Activated CD4-positive, alpha-beta T cell treated with anti-CD3 and anti-CD28 coated beads, Interleukin-10, Interleukin-2, amounts not matched to agents 100 ng/mL and 50 ng/mL, durations not matched to agents 16 hours and 8 hours (primary cell): ENCODE data around the gene MBLAC1.

Experiments used
- DNase-seq: peaks from one replicate; pipeline ENCODE4 v3.0.0-alpha.2; 2020

Gene MBLAC1

DNA sequence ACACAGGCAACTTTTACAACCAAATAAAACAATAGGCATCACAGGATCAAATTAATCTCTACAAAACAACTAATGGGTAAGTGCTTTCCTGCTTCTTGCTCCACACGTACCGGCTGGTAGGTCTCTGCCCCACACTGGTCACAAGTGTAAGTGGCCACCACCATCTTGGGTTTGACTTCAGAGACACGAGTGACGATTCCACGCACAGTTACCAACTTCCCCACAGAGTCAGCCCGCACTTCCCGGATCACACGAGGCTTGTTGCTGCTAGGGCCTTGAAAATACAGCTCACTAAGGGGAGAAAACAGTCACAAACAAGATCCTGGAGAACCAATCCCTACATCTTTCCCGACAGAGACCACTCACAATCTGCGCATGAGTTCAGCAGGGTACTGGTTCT lies 27.9 kb upstream of the MBLAC1 start:
- no peak for DNase-seq

DNA sequence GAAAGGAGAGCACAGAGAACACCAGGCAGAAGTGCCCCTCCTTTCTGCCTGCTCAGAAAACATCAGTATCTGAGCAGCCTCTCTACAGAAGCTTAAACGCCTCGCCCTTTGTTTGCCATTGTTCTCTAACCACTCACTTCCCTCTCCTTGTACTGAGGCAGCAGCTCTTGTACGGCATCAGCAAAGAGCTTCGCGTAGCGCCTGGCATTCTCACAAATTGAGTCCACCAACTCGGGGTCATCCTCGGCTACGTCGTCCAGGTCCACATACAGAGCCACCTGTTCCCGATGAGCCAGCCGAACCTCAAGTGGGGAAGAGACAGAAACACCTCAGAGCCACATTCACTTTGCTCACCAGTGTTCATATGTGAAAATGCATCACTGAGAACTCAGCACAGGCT lies 27.3 kb upstream of the MBLAC1 start:
- no peak for DNase-seq

DNA sequence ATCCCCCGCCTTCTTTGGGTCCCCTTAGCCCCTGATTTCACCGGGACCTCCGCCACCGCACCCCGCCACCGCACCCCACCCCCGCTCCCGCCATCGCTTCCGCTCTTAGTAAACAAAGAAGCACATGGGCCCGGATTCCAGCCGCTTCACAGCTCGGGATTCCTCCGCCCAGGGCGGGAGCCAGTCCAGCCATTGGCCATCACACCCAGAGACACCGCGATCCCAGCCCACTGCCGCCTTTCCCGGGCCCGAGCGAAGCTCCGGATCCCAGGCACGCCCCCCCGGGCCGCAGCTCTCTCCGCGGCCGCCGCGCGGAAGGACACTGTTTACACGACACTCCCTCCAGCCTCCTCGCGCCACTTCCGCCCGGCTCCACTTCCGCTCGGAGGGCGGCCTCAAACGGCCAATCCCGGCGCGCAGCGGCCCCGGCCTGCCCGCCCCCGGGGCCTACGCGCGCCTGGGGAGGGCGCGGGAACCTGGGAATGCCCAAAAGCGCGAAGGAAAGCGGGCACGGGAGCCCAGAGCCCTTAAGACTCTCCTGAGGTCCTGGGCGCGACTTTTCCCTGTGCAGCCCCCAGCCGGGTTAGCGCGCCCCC lies 26.2 kb upstream of the MBLAC1 start:
- DNase-seq = peak; percentile 92

DNA sequence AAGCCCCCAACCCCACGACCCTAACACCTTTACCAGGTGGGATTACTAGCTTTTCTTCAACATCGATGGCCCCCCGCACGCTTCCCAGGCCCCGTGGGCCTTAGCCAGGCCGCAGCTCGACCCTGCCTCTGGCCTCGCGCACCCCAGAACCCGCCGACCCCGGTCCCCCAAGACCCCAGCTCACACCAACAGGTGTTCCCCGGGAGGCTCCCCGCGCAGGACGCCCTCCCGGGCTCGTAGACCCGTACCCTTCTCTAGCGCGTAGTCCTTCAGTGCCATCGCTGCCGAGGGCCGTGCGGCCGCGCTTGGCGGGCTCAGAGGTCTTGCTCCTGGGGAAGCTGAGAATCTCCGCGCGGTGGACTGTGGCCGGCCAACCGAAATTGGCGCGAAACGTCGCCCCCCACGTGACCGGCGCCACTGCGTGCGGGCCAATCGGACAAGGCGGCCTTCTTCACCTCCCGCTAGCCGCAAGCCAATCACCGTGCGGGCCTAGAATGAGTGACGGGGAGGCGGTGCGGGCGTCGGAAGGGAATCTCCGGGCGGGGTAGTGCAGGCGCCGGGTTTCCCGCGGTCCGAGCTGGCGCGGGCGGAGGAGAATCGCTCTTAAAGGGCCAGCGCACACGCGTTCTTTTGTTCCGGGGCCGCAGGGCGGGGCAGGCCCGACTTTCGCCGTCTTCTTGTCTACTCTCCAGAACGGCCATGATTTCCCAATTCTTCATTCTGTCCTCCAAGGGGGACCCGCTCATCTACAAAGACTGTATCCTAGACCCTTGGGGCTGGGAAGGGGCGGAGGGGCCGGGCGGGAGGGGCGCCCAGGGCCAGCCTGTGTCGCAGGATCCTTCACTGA lies 25.5 kb upstream of the MBLAC1 start, which contains the start of the genes AP4M1 and MCM7:
Gene AP4M1 (plus strand): TSS at position 628 of the 847 bp plus-strand sequence. CDS start 72 bp downstream, at position 700.
Gene MCM7 (minus strand): TSS at position 382 of the 847 bp plus-strand sequence. CDS start 103 bp downstream, at position 279.
- DNase-seq = peak; percentile 99

DNA sequence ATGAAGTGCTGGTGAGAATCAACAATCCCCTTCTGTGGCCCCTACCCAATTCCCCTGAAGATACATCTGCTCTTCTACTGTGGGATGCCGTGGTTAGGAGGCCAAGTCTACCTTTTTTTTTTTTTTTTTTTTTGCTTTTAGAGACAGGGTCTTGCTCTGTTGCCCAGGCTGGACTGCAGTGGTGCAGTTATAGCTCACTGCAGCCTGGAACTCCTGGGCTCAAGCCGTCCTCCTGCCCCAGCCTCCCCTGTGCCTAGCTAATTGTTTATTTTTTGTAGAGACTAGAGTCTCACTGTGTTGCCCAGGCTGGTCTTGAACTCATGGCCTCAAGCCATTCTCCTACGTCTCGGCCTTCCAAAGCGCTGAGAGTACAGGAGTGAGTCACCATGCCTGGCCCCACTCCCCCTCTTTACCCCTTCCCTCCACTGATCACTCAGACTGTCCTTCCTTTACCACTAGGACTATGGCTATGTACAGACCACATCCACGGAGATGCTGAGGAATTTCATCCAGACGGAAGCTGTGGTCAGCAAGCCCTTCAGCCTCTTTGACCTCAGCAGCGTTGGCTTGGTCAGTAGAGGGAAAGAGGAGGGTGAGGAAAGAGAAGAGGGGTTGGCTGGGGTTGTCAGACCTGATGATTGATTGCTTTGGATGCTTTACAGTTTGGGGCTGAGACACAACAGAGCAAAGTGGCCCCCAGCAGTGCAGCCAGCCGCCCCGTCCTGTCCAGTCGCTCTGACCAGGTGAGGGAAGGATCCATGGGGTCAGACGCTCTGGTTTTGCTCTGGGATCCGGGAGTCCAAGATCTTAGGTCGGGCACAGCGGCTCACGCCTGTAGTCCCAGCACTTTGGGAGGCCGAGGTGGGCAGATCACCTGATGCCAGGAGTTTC lies 23.6 kb upstream of the MBLAC1 start:
- no peak for DNase-seq

DNA sequence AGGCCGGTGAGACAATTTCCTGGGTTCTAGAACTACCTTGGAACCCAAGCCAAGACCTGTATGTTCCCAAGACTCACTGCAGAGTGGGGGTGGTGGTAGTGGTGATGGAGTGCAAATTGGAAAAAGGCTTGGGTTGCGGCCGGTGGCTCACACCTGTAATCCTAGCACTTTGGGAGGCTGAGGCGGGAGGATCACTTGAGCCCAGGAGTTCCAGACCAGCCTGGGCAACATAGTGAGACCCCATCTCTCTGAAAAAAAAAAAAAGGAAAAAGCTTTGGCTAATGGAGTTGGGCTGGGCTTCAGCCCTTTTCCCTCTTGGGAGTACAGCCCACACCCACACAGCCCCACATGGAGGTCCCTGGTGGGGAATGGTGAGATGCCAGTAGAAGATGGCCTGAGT lies 21.2 kb upstream of the MBLAC1 start:
- no peak for DNase-seq

DNA sequence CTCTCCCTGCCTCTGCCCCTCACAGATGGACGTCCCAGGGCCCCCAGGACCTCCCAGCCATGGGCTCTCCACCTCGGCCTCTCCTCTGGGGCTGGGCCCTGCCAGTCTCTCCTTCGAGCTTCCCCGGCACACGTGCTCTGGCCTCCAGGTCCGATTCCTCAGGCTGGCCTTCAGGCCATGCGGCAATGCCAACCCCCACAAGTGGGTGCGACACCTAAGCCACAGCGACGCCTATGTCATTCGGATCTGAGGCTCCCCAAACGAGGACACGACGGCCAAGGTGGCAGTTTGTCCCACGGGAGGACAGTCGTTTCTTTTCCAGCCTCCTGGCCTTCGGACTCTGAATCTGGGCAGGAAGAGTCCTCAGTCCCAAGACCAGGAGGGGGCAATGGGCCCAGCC lies 20.1 kb upstream of the MBLAC1 start:
- DNase-seq = no peak

DNA sequence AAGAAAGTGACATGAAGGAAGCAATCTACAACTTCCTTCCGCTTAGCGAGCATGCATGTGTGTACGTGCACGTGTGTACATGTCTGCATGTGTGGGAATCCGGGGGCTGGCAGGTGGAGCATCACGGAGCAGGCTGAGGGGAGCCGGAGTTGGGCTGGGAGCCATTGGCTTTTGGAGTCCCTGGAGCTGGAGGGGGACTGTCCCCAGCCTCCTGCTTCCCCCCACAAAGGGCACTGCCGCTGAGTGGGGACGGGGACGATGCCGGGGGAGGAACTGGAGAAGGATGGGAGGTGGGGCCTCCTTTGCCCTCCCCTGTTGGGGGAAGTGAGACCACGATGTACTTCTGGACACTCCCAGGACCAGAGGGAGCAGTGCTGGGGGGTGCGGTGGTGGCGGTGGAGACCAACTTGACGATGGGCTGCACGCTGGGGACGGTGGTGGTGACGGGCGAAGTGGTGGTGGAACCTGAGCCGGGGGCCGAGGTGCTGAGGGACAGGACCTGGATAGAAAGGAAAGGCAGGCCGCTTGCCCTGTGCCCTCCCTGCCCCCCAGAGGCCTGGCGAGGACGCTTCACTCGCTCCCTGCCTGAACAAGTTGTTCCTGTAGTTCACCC lies 19.5 kb upstream of the MBLAC1 start:
- no peak for DNase-seq

DNA sequence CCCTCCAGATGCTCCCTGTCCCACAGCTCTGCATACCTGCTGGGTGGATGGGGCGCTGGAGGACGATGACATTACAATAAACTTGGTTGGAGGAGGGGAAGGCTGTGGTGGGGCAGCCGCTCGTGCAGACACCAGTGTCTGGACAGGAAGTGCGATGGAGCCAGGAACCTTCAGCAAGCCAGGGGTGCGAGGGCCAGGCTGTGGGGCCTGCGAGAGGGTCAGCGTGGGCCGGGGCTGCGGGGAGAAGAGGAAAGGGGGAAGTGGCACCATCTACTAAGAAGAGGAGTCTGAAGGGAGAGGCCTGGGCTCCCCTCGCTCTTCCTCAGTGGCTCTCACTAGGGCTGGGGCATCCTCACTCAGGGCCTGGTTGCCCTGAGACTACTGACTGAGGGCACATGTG lies 18.9 kb upstream of the MBLAC1 start:
- no peak for DNase-seq

DNA sequence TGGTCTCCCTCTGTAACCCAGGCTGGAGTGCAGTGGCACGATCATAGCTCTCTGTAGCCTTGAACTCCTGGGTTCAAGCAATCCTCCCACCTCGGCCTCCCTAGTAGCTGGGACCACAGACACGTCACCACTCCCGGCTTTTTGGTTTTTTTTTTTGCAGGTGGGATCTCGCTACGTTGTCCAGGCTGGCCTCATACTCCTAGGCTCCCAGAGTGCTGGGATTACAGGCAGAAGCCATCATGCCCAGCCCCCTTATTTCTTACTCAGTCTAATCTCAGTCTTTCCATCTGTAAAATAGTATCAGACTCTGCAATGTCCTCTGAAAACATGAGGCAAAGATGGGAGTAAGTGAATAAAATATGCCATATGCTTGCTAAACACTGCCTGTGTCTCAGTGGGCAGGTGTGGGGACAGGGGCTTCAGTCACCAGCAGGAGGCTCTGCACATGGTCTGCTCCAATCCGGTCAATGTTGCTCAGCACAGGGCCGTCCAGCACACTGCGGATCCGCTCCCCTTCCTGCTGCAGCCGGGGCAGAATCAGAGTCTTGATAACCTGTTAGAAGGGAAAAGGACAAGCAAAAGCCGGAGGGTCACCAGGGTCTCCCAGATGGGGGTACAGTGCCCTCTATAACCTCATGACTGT lies 17.1 kb upstream of the MBLAC1 start:
- no peak for DNase-seq

DNA sequence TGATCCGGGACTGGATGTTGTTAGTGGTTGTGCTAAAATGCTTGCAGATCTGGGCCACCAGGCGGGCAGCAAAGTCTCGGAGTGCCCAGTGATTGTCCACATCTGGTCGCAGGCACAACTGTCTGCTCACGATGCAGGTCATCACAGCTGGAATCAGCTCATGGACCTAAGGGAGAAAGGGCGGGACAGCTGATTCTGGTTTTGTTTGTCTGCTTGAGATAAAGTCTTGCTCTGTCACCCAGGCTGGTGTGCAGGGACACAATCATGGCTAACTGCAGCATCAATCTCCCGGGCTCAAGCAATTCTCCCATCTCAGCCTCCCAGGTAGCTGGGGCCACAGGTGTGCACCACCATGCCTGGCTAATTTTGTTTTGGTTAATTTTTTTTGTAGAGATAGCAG lies 15.6 kb upstream of the MBLAC1 start:
- DNase-seq = no peak

DNA sequence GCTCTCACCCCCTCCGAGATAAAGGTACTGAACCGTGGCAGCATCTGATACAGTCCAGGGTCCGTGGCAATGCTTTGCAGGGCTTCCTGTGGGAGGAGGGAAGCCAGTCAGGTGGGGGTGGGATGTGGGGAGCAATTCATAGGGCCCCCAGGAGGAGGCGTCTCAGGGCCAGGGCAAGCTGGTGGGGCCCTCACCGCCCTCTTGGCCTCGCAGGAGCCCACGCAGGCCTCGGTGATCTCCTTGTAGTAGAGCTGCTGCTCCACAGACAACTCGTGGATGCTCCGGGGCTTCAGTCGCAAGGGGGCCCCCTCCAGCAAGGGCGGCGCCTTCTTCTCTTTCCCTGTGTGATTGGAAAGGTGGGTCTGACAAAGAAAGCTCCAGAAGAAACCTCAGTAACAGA lies 14.9 kb upstream of the MBLAC1 start:
- no peak for DNase-seq

DNA sequence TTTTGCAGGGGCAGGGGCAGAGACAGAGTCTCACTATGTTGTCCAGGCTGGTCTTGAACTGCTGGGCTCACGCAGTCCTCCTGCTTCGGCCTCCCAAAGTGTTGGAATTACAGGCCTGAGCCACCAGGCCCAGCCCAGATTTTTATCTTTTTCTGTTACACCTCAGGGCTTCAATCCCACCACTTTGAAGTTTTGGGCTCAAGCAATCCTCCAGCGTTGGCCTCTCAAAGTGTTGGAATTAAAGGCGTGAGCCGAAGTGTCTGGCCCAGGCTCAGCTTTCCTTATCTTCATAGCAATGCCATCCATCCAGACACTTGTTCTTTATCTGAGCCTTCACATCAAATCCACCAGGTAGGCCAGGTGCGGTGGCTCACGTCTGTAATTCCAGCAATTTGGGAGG lies 11.7 kb upstream of the MBLAC1 start:
- no peak for DNase-seq

DNA sequence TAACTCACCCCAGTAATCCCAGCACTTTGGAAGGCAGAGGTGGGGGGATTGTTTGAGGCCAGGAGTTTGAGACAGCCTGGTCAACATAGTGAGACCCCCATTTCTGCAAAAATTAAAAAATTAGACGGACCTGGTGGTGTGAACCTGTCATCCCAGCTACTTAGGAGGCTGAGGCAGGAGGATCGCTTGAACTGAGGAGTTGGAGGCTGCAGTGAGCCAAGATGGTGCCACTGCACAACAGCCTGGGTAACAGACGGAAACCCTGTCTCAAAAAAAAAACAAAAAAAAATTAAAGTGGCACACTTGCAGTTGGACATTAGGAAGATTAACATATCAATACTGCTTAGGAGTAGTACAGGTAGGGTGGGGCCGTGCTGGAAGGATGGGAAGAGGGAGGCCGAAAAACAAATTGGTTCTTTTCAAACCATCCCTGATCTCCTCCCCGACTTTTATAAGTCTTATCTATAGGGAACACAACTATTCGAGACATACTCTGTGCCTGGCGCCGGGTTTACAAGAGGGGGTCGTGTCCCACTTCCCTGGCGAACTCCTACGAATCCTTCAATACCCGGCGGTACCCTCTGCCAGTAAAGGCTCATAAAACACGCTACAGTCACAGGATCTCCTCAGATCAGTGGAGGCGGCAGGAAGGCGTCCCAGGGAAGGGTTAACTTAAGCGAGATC lies 8.2 kb upstream of the MBLAC1 start:
- no peak for DNase-seq

DNA sequence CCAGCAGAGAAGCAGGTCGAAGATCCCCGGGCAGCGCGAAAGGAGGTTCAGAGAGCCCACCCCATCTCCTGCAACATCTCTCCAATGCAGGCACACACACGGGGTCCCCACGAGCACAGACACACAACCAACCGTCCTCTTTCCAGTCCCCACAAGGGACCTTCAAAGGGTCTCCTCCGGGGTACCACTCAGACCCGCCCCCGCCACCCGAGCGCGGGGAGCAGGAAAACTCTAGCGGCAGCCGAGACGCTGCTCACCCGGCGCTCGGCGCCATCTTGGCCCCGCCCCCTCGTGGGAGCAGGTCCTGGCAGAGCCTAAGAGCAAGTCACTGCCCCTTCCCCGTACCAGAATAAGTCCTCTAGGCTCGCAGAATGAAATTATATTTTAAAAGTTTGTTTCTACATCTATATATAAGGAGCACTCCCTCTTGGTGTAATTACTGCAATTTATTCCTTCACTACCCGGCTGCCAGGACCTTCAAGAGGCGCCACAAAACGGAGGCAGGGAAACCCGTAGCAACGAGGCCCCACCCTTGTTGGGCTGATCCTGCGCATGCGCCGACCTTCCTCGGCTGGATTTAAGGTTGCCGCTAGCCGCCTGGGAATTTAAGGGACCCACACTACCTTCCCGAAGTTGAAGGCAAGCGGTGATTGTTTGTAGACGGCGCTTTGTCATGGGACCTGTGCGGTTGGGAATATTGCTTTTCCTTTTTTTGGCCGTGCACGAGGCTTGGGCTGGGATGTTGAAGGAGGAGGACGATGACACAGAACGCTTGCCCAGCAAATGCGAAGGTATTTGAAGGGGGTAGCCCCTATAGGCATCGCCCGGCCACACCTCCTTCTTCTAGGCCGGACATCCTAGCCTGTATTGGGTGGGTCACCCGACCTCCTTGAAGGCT lies 7.4 kb upstream of the MBLAC1 start, which contains the start of the genes CNPY4 and TAF6:
Gene CNPY4 (plus strand): TSS at position 563 of the 898 bp plus-strand sequence. CDS start 111 bp downstream, at position 674.
Gene TAF6 (minus strand): TSS at position 287 of the 898 bp plus-strand sequence. CDS start 5,149 bp downstream, outside the sequence.
- peak; percentile 96 for DNase-seq

DNA sequence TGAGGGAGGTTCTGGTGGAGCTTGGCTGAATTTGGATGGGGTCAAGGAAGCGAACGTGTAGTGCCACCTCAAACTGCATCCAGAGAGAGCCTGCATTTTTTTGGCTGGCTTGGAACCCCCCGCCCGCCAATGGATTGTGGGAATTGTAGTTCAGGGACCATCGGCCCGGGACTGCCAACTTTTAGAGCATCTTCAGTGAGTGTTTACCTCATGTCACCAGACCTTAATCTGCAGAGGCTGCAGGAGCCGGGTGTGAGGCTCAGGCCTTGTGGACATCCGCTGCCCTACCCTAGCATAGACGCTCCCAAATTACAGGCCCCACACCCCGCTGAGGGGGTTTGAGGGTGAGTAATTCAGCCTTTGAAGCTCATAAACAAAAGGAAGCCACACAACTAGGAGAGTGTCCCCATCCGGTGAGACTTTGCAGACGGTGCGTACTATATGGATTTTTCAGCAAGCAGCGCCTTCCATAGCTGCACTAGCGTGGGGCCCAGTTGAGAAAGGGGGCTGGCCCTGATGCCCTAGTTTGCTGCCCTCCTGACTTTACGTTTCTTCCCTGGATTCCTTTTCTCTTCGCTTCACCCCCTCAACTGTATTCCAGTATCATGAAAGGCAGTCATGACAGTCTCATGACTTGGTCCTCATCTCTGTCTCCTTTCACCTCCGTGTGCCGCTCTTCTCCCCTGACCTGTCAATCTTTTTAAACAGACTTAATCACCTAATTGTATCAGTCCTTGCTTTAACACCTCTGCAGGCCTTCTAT lies 6.6 kb upstream of the MBLAC1 start:
- peak; percentile 79 for DNase-seq

DNA sequence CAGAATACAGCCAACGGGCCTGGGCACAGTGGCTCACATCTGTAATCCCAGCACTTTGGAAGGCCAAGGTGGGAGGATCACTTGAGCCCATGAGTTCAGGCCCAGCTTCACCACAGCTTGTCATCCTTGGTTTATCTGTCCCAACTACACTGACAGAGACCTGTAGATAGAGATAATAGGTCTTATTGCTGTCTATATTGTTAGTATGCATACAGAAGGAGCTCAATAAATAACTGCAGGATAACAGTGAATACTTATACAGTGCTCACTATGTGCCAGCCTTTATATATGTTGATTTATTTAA lies 6.1 kb upstream of the MBLAC1 start:
- no peak for DNase-seq

DNA sequence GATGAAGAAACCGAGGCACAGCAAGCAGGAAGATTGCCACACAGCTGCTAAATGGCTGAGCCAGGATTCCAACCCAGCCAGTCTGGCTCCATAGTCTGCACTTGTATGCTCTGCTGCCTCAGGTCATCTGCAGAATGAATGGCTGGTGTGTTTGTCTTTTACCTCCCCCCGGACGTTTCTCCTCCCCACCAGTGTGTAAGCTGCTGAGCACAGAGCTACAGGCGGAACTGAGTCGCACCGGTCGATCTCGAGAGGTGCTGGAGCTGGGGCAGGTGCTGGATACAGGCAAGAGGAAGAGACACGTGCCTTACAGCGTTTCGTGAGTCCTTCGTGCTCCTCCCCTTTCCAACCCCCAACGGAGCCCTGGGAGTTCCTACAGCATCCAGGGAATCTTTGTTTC lies 4.7 kb upstream of the MBLAC1 start:
- no peak for DNase-seq

DNA sequence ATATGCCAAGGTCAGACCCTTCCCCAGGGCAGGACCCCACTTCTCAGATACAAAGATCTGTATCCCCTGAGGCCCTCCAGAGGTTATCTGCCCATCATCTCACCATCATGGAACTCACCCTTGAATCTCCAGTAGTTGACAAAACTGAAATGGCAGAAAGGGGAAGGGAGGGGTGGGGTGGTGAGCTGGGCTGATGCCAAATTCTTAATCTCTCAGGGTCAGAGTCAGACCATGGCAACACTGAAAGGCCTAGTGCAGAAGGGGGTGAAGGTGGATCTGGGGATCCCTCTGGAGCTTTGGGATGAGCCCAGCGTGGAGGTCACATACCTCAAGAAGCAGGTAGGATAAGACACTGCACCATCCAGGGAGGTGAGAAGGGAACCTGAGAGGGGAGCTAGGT lies 4.2 kb upstream of the MBLAC1 start:
- DNase-seq = no peak
